Uterus (tissue), 4 donors: Measurements from ENCODE around the gene SERINC2. TPM values are rescaled to one million over a fixed set of nuclear protein-coding genes. Genes with fewer than 3 reads are reported as not detected.

Experiments used
- DNase-seq, 2 donors: peaks; one replicate each; pipeline ENCODE4 v3.0.0-alpha.2; 2019 to 2020
- H3K27ac ChIP-seq, 2 donors: fragments of 200-600 bp; sonication (generic); 1 replicate in 1 of 2; 2 replicates in 1 of 2; pipeline ENCODE4 v1.5.1; 2016 to 2018
- H3K27me3 ChIP-seq, 2 donors: fragments of 200-600 bp; sonication (generic); one replicate each; pipeline ENCODE4 v1.5.1; 2018 to 2019; ENCODE audit warnings: control low read depth in 1 of 2
- H3K36me3 ChIP-seq, 2 donors: fragments of 200-600 bp; sonication (generic); one replicate each; pipeline ENCODE4 v1.5.1; 2019; ENCODE audit warnings: control low read depth in 1 of 2
- H3K4me1 ChIP-seq, 2 donors: fragments of 200-600 bp; sonication (generic); one replicate each; pipeline ENCODE4 v1.5.1; 2018 to 2019; ENCODE audit warnings: control low read depth in 1 of 2
- H3K4me3 ChIP-seq, 2 donors: fragments of 200-600 bp; sonication (generic); 1 replicate in 1 of 2; 2 replicates in 1 of 2; pipeline ENCODE4 v1.5.1; 2018 to 2019; ENCODE audit warnings: mild to moderate bottlenecking in 1 of 2
- H3K9me3 ChIP-seq, 2 donors: fragments of 200-600 bp; sonication (generic); one replicate each; pipeline ENCODE4 v1.5.1; 2019; ENCODE audit warnings: control low read depth in 1 of 2
- POLR2A ChIP-seq, 2 donors: fragments of 450-650 bp; IDR thresholded peaks; one replicate each; pipeline ENCODE4 v1.6.1; 2016; ENCODE audit warnings: antibody characterized with exemption in 2 of 2, mild to moderate bottlenecking in 1 of 2, moderate library complexity in 1 of 2
- intact Hi-C: fragments of 100-400 bp; cut with DNase I; formaldehyde crosslinking; loops from one replicate; pipeline ENCODE4 v1.15.1; 2023; ENCODE audit warnings: low total_unique reads
- total RNA-seq, 4 donors: library from RNA; depleted of rRNA in 3 of 4; stranded (reverse); fragments of >200 nt in 3 of 4; gene quantifications; one replicate each; pipeline versions ENCODE4 v1.1.0 to v1.2.4, GENCODE V29; 2014 to 2023
- TF ChIP-seq, protein P1 (sequence below), 4 experiments: fragments of 200-600 bp in 2 of 4; fragments of 450-650 bp in 2 of 4; sonication (generic) in 2 of 4; IDR thresholded peaks; one replicate each; pipeline ENCODE4 v1.5.1; 2016 to 2019; ENCODE audit warnings: antibody characterized with exemption in 4 of 4, mild to moderate bottlenecking in 2 of 4, moderate library complexity in 1 of 4
- donor health status: DM: yes; HTN: yes; CAD: no.

Gene SERINC2
- total RNA-seq, 4 donors from 2014 or later = 0.29 to 3.9 (median 1.7) TPM; not detected in 1

GRCh38 chr1:31436596-31437432 is 23.8 kb downstream of the SERINC2 start:
- Histone ChIP-seq H3K27ac (no peak overlapping the region), H3K36me3 (no peaks in the 10 kb centered on the region), H3K27me3 (no peaks in the 10 kb centered on the region), H3K4me3 (no peak overlapping the region), H3K9me3 (no peaks in the 10 kb centered on the region), H3K4me1 (no peaks in the 10 kb centered on the region)
- no peak for TF ChIP-seq POLR2A (IDR thresholded peaks at IDR 0.05)
- TF ChIP-seq, protein P1, sequence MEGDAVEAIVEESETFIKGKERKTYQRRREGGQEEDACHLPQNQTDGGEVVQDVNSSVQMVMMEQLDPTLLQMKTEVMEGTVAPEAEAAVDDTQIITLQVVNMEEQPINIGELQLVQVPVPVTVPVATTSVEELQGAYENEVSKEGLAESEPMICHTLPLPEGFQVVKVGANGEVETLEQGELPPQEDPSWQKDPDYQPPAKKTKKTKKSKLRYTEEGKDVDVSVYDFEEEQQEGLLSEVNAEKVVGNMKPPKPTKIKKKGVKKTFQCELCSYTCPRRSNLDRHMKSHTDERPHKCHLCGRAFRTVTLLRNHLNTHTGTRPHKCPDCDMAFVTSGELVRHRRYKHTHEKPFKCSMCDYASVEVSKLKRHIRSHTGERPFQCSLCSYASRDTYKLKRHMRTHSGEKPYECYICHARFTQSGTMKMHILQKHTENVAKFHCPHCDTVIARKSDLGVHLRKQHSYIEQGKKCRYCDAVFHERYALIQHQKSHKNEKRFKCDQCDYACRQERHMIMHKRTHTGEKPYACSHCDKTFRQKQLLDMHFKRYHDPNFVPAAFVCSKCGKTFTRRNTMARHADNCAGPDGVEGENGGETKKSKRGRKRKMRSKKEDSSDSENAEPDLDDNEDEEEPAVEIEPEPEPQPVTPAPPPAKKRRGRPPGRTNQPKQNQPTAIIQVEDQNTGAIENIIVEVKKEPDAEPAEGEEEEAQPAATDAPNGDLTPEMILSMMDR (IDR thresholded peaks at IDR 0.05) = no peak
- intact Hi-C loops = no loop called here
- no peak for DNase-seq

DNA sequence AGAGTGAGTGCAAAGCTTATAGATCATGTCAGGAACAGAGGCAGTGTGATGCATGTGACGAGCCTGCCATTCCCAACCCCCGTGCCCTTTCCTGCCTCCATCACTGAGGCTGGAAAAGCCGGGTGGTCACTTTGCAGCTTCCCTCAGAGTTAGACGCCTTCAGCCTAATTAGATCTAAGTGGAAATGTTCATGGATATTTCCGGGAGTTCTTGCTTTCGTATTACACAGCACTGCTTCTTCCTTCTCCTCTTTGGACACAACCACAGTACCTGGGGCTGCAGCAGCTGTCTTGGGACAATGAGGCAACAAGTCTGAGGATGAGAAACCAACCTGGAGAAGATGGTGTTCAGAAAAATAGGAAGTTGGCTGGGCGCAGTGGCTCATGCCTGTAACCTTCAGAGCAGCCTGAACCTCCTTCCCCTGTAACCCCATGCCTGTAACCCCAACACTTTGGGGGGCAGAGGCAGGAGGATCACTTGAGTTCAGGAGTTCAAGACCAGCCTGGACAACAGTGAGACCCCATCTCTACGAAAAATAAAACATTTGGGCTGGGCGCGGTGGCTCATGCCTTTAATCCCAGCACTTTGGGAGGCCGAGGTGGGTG is 24.5 kb downstream of the SERINC2 start:
- DNase-seq = no peak
- intact Hi-C loops = no loop called here

DNA sequence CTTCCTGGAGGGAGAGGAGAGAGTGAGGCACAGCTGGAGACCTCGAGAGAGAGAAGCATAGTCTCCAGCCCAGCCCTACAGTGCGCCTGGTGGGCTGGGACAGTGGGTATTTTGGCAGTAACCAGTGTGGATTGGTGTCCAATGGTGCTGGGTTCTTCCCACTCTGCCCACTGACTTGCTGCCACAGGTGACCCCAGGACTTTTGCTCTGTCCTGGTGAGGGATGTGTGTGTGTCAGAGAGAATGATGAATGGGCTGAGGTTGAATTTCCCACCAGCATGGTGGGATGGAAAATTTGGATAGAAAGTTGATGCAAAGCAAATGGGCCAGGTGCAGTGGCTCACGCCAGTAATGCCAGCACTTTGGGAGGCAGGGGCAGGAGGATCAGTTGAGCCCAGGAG is 26.3 kb downstream of the SERINC2 start:
- Histone ChIP-seq H3K27me3 (no peaks in the 10 kb centered on the region), H3K9me3 (no peaks in the 10 kb centered on the region), H3K4me3 (no peak overlapping the region), H3K36me3 (no peaks in the 10 kb centered on the region), H3K27ac (no peak overlapping the region), H3K4me1 (no peaks in the 10 kb centered on the region)
- no peak for DNase-seq
- intact Hi-C loops = no loop called here
- TF ChIP-seq, protein P1 (IDR thresholded peaks at IDR 0.05) = no peak
- TF ChIP-seq POLR2A (IDR thresholded peaks at IDR 0.05) = no peak

More for the DNA sequence above, 24.5 kb downstream of the SERINC2 start:
- H3K9me3 ChIP-seq = no peaks in the 10 kb centered on the region
- H3K36me3 ChIP-seq = no peaks in the 10 kb centered on the region
- H3K4me3 ChIP-seq = no peak overlapping the region
- no peak overlapping the region for H3K27ac ChIP-seq
- no peaks in the 10 kb centered on the region for H3K27me3 ChIP-seq
- TF ChIP-seq POLR2A (IDR thresholded peaks at IDR 0.05) = no peak
- TF ChIP-seq, protein P1 (IDR thresholded peaks at IDR 0.05) = no peak
- no peaks in the 10 kb centered on the region for H3K4me1 ChIP-seq

DNA sequence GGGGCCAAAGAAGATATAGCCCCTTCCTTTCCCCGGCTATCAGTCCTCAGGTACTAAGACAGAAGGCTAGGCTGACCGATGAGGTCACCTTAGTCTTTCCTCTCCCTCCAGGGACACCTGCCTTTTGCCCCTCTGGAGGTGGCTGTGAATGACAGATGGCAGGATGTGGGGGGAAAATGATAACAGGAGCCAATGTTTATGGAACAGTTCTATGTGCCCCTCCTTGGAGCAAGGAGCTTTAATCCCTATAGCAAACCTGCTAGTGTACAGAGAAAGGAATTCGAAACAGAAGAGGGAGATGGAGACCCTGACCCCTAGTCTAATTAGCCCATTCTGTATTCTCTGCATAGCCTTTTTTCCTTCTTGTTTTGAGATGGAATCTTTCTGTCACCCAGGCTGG is 28.1 kb downstream of the SERINC2 start:
- Histone ChIP-seq H3K27me3 (no peaks in the 10 kb centered on the region), H3K36me3 (no peaks in the 10 kb centered on the region), H3K4me3 (no peak overlapping the region), H3K4me1 (no peaks in the 10 kb centered on the region), H3K27ac (no peak overlapping the region), H3K9me3 (no peaks in the 10 kb centered on the region)
- intact Hi-C loops = no loop called here
- DNase-seq = no peak
- TF ChIP-seq POLR2A (IDR thresholded peaks at IDR 0.05) = no peak
- TF ChIP-seq, protein P1 (IDR thresholded peaks at IDR 0.05) = no peak

GRCh38 chr1:31441558-31441957 is 28.5 kb downstream of the SERINC2 start:
- intact Hi-C loops = no loop called here
- no peaks in the 10 kb centered on the region for H3K4me1 ChIP-seq
- H3K36me3 ChIP-seq = no peaks in the 10 kb centered on the region
- H3K9me3 ChIP-seq = no peaks in the 10 kb centered on the region
- H3K27me3 ChIP-seq = no peaks in the 10 kb centered on the region
- H3K27ac ChIP-seq = no peak overlapping the region
- no peak overlapping the region for H3K4me3 ChIP-seq
- TF ChIP-seq, protein P1 (IDR thresholded peaks at IDR 0.05) = no peak
- TF ChIP-seq POLR2A (IDR thresholded peaks at IDR 0.05) = no peak
- DNase-seq = no peak
